HepG2 (cell line): ENCODE measurements around the gene WFDC5. TPM values are rescaled to one million over a fixed set of nuclear protein-coding genes. Genes with fewer than 3 reads are reported as not detected.
A peak's percentile ranks its signal among the peaks of the same experiment; 100 is the strongest.

Experiments used
- ARID3A ChIP-seq: IDR thresholded peaks from 2 replicates; pipeline ENCODE4 v1.6.1; 2012; ENCODE audit warnings: low read depth, low read length, improper control_type of control experiment
- HMG20A ChIP-seq: IDR thresholded peaks from 2 replicates; pipeline ENCODE4 v1.6.1; 2016; ENCODE audit warnings: borderline replicate concordance
- HNF4G ChIP-seq, 2 experiments: sonication (generic) in 1 of 2; formaldehyde crosslinking in 1 of 2; IDR thresholded peaks; 2 replicates each; pipeline versions ENCODE4 v1.4.0 to v1.6.1; 2011 to 2020; ENCODE audit warnings: borderline replicate concordance in 2 of 2, low read depth in 2 of 2, mild to moderate bottlenecking in 2 of 2, low read length in 1 of 2, missing genetic modification reagents in 1 of 2, moderate library complexity in 1 of 2
- HNRNPK ChIP-seq: fragments of 200-400 bp; formaldehyde crosslinking; IDR thresholded peaks from 2 replicates; pipeline ENCODE4 v1.6.1; 2018; ENCODE audit warnings: low read length, low read depth, moderate library complexity, mild to moderate bottlenecking; ENCODE audit not compliant: poor library complexity, severe bottlenecking
- KAT2B ChIP-seq: fragments of 150-350 bp; IDR thresholded peaks from 2 replicates; pipeline ENCODE4 v1.6.1; 2014; ENCODE audit warnings: low read depth, low read length, borderline replicate concordance
- PATZ1 ChIP-seq: sonication (generic); formaldehyde crosslinking; IDR thresholded peaks from 2 replicates; pipeline ENCODE4 v1.4.0; 2020; ENCODE audit warnings: missing genetic modification reagents
- PHF8 ChIP-seq: sonication (generic); formaldehyde crosslinking; IDR thresholded peaks from 2 replicates; pipeline ENCODE4 v1.5.0; 2020; ENCODE audit warnings: missing genetic modification reagents
- SATB2 ChIP-seq: sonication (generic); formaldehyde crosslinking; IDR thresholded peaks from 2 replicates; pipeline ENCODE4 v1.5.0; 2020; ENCODE audit warnings: missing genetic modification reagents
- SMAD1 ChIP-seq: sonication (generic); formaldehyde crosslinking; IDR thresholded peaks from 2 replicates; pipeline ENCODE4 v1.4.0; 2020; ENCODE audit warnings: missing genetic modification reagents, low read depth, mild to moderate bottlenecking, borderline replicate concordance
- SMC3 ChIP-seq: IDR thresholded peaks from 2 replicates; pipeline ENCODE4 v1.6.1; 2011; ENCODE audit warnings: low read length, improper control_type of control experiment
- SP4 ChIP-seq: sonication (generic); formaldehyde crosslinking; IDR thresholded peaks from 2 replicates; pipeline ENCODE4 v1.8.1; 2023; ENCODE audit warnings: mild to moderate bottlenecking, missing genetic modification reagents
- THAP9 ChIP-seq: sonication (generic); formaldehyde crosslinking; IDR thresholded peaks from 2 replicates; pipeline ENCODE4; 2020; ENCODE audit warnings: missing genetic modification reagents, mild to moderate bottlenecking, borderline replicate concordance
- UBTF ChIP-seq: sonication (generic); formaldehyde crosslinking; IDR thresholded peaks from 2 replicates; pipeline ENCODE4 v1.4.0; 2020; ENCODE audit warnings: mild to moderate bottlenecking, missing genetic modification reagents
- XRCC5 ChIP-seq: fragments of 200-400 bp; formaldehyde crosslinking; optimal IDR thresholded peaks from 2 replicates; pipeline ENCODE3; 2017; ENCODE audit warnings: mild to moderate bottlenecking, low read length
- ZNF225 ChIP-seq: sonication (generic); formaldehyde crosslinking; IDR thresholded peaks from 2 replicates; pipeline ENCODE4 v1.4.0; 2020; ENCODE audit warnings: mild to moderate bottlenecking, missing genetic modification reagents
- ZNF296 ChIP-seq: sonication (generic); formaldehyde crosslinking; conservative IDR thresholded peaks from 2 replicates; pipeline ENCODE4 v1.5.0; 2020; ENCODE audit warnings: mild to moderate bottlenecking, missing genetic modification reagents
- ZNF543 ChIP-seq: sonication (generic); formaldehyde crosslinking; IDR thresholded peaks from 2 replicates; pipeline ENCODE4 v1.4.0; 2020; ENCODE audit warnings: mild to moderate bottlenecking, missing genetic modification reagents
- ZNF678 ChIP-seq: sonication (generic); formaldehyde crosslinking; IDR thresholded peaks from 2 replicates; pipeline ENCODE4 v1.4.0; 2020; ENCODE audit warnings: mild to moderate bottlenecking, missing genetic modification reagents
- ZNF768 ChIP-seq: sonication (generic); formaldehyde crosslinking; IDR thresholded peaks from 2 replicates; pipeline ENCODE4 v1.4.0; 2020; ENCODE audit warnings: missing genetic modification reagents
- ZNF83 ChIP-seq: sonication (generic); formaldehyde crosslinking; IDR thresholded peaks from 2 replicates; pipeline ENCODE4 v1.4.0; 2020; ENCODE audit warnings: missing genetic modification reagents, mild to moderate bottlenecking, borderline replicate concordance
- polyA plus RNA-seq, 8 experiments: library from polyadenylated mRNA; depleted of rRNA in 3 of 8; stranded (reverse) in 7 of 8; unstranded in 1 of 8; fragments of >200 nt; fragmentation: Illumina TruSeq in 4 of 8; extraction: Trizol in 4 of 8; gene quantifications; 2 replicates each; pipeline versions ENCODE4 v1.2.1 to v1.2.3, GENCODE V29; 2011 to 2016; ENCODE audit warnings: low read depth in 4 of 8, missing spikeins in 1 of 8, mixed read lengths in 1 of 8; ENCODE audit not compliant: insufficient read depth in 1 of 8
- total RNA-seq, 5 experiments: library from RNA; depleted of rRNA; stranded (reverse); fragments of >200 nt; fragmentation: Illumina TruSeq; extraction: Trizol; gene quantifications; 2 replicates each; pipeline ENCODE4 v1.2.3, GENCODE V29; 2016; ENCODE audit warnings: low read depth in 1 of 5

Gene WFDC5
- total and polyA plus RNA-seq, 2 of the 13 experiments (the other 11 are each of a cell fraction or from before 2014, with no cell fraction given) = not detected

- TF ChIP-seq PATZ1 (CRISPR knock-in tag) (peak; percentile 87), KAT2B (no peak), SMAD1 (no peak), SMC3 (peak; percentile 41), THAP9 (CRISPR knock-in tag) (0 out of 2 replicates have a peak, but pooled peaks have one; percentile 16), ZNF678 (CRISPR knock-in tag) (no peak), ZNF225 (peak; percentile 64; the same call in 1 of the 2 replicates), ZNF296 (no peak), ZNF83 (CRISPR knock-in tag) (0 out of 2 replicates have a peak, but pooled peaks have one; percentile 71), HNRNPK (peak; percentile 35), ZNF768 (CRISPR knock-in tag) (0 out of 2 replicates have a peak, but pooled peaks have one; percentile 14), HNF4G (IDR thresholded peaks at IDR 0.05; ENCODE audit: borderline replicate concordance, low read depth, low read length) (no peak), HNF4G (CRISPR knock-in tag; IDR thresholded peaks at IDR 0.05; ENCODE audit: borderline replicate concordance, low read depth) (0 out of 2 replicates have a peak, but pooled peaks have one; percentile 20), HMG20A (CRISPR knock-in tag) (no peak), UBTF (CRISPR knock-in tag) (no peak), SP4 (peak; percentile 50; the same call in 1 of the 2 replicates), ARID3A (0 out of 2 replicates have a peak, but pooled peaks have one; percentile 33), XRCC5 (peak; percentile 54), SATB2 (CRISPR knock-in tag) (no peak), PHF8 (CRISPR knock-in tag) (no peak), ZNF543 (CRISPR knock-in tag) (no peak)
Observed at GRCh38 chr20:45111799-45112471, 3.0 kb downstream of the WFDC5 start (continued).
